SK-N-MC (cell line): ENCODE data around the gene ZNF181.

ENCODE experiments used
- EZH2 ChIP-seq: fragments of 200-600 bp; sonication (generic); IDR thresholded peaks from one replicate; pipeline ENCODE4 v1.6.1; 2017; ENCODE audit warnings: antibody characterized with exemption
- POLR2AphosphoS5 ChIP-seq: IDR thresholded peaks from 2 replicates; pipeline ENCODE4 v1.6.1; 2012; ENCODE audit warnings: mild to moderate bottlenecking, low read depth, low read length, borderline replicate concordance

GRCh38 chr19:34690372-34690771 lies 43.7 kb upstream of the ZNF181 start:
- TF ChIP-seq POLR2AphosphoS5 (no peak), EZH2 (no peak)
